HS-27A (cell line): ENCODE results near the gene PTPRCAP.
"Not testable (repeated sequence)": the region's sequence is repeated elsewhere in the genome, so short reads cannot be mapped to it uniquely, and the experiment has no call there.

Source experiments
- DNase-seq: peaks from one replicate; pipeline ENCODE4 v3.0.0-alpha.2; 2012; ENCODE audit warnings: low read depth, missing footprints

PTPRCAP gene

GRCh38 chr11:67440229-67441097 lies 3.0 kb upstream of the PTPRCAP start:
- no peak for DNase-seq

- no peak for DNase-seq
These were observed 2.1 kb upstream of the PTPRCAP start for GRCh38 chr11:67439321-67440228.

- DNase-seq, result no peak
These were observed 848 bp upstream of the PTPRCAP start for GRCh38 chr11:67438158-67438902.

DNA sequence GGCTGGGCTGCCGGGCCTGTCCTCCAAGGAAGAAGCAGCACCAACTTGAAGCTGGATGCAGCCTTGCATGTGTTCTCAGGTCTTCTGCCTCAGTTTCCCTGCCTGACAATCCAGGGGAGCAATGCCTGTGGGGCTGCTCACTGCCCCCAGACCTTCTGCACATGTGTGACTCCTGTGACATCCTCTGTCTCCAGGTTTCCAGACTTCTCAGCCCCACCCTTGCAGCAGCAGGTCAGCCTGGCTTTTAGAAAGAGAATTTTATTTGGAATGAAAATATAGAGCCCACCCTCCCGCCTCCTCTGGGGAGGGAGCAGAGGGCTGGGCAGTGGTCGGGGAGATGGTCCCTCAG lies 301 bp upstream of the PTPRCAP start:
- no peak for DNase-seq

DNA sequence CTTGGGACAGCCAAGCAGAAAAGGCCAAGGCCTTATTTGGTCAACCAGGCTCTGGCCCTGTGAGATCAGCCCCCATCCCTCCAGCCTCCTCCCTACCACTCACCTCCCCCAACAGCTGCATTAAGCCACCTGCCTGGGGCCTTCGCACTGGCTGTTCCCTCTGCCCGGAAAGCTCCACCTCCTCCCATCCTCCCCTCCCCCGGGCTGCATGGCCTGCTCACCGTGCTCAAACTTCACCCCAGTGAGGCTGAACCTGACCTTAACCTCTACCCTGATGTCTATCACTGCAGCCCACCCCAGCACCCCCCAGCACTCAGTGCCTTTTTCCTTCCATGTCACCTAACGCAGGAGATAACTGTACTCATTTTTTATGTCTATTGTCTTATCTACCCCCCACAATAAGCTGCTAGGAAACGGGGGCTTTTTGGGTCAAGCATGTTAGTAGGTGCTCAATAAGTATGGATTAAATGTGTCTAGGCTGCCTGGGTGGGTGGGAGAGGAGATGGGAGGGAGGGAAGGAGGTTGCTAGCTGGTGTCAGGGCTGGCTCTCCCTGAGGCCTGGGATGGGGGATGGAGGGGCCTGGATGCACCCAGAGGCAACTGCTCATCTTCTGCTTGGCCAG lies 912 bp downstream of the PTPRCAP start:
- DNase-seq, result no peak

- DNase-seq, result no peak
These were observed 1.6 kb downstream of the PTPRCAP start for GRCh38 chr11:67435727-67436458.

DNA sequence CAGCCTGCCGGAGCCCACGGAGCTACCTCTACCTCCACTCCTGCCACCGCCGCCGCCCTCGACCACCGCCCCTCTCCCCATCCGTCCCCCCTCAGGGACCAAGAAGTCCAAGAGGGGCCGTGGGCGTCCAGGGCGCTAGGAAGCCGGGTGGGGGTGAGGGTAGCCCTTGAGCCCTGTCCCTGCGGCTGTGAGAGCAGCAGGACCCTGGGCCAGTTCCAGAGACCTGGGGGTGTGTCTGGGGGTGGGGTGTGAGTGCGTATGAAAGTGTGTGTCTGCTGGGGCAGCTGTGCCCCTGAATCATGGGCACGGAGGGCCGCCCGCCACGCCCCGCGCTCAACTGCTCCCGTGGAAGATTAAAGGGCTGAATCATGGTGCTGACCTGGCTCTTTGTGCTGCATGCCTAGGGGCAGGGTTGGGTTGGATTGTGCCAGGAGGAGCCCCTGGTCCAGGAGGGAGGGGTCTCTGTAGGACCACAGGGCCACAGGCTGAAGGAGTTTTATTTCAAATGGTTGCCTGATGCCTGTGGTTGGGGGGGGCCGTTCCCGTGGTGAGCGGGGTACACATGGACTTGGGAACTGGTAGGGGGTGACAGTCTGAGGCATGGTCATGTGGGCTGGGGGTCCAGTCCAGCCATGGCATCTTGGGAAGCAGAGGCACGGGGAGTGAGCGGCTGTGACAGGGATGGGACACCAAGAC lies 2.3 kb downstream of the PTPRCAP start:
- DNase-seq, result no peak

- no peak for DNase-seq
These were observed 3.0 kb downstream of the PTPRCAP start for GRCh38 chr11:67434395-67434881.

DNA sequence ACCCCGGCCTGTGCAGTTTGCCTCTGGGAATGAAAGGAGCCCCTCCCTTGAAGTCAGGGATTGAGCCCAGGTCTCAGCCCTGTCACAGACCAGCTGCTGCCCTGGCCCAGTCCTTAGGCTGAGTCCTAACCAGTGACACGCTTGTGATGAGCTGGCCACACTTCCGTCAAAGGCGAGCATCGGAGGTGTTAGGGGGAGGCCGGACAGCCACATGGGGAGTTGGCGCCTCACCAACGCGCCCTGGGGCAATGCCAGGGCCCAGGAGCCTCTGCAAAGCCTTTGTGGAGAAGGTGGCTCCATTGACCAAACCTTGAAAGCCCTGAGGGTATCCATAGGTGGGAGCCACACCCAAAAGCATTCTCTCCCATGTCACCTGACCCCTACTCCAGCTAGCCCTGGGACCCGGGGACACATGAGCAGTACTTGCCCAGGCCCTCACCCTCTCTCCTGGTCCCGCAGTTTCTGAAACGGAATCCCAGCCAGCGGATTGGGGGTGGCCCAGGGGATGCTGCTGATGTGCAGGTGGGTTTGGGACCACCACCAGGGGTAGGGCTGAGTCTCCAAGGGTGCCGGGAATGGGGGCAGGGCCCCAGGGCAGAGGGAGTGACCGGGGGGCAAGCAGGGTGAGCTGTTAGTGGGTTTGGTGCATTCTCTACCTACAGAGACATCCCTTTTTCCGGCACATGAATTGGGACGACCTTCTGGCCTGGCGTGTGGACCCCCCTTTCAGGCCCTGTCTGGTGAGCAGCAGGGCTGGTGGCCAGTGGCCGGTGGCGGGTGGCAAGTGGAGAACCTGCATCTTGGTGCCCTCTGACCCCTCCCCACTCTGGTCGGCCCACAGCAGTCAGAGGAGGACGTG lies 3.7 kb downstream of the PTPRCAP start:
- DNase-seq, result no peak

DNA sequence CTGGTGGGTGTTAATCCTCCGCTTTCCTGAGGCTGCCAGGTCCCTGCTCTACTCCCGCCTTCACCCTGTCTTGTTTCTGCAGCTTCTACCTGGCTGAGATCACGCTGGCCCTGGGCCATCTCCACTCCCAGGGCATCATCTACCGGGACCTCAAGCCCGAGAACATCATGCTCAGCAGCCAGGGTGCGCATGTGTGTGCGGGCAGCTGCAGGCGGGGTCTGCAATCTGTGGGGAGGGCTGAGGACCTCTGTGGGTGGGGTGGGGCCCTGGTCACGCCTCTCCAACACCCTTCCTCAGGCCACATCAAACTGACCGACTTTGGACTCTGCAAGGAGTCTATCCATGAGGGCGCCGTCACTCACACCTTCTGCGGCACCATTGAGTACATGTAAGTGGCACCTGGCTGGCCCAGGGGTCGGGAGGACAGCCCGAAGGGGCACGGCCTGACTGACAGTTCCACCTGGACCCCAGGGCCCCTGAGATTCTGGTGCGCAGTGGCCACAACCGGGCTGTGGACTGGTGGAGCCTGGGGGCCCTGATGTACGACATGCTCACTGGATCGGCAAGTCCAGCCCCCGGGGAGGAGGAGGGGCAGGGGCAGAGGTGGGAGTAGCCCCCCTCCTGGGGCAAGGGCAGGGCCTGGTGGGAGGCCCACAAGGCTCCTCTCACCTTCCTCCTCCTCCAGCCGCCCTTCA lies 4.7 kb downstream of the PTPRCAP start:
- no peak for DNase-seq

DNA sequence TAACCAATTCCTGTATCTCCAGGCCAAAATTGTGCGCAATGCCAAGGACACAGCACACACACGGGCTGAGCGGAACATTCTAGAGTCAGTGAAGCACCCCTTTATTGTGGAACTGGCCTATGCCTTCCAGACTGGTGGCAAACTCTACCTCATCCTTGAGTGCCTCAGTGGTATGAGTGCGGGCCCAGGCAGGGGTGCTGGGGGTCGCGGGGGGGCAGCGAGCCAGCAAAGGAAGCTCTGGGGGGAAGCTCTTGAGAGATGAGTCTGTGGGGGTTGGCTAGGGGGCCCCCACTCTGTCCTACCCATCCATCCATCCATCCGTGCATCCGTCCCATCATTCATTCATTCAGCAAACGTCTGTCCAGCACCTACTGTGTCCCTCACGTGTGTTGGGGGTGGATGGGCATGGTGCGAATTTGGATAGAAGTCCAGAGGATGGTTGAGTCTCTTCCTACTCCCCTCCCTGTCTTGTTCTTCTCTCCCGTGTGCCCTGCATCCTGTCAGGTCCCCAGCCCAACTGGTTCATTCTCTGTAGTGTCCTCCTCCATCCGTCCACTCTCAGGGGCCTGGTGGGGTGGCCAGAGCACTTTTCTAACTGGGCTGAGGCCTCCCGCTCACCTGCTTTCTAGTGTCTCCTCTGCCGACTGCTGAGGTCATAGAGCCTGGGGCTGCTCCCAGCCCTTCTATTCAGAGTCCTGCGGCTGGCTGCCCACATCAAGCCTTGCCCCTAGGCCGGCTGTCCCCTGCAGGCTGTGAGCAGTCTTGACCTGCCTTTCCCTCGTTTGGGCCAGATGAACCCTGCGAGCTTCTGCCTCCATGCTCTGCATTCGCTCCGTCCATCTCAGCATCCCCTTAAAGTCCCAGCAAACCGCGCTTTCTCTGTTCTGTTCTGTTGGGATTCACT lies 5.9 kb downstream of the PTPRCAP start:
- DNase-seq, result no peak

GRCh38 chr11:67429722-67430121 lies 7.8 kb downstream of the PTPRCAP start:
- DNase-seq, result no peak

DNA sequence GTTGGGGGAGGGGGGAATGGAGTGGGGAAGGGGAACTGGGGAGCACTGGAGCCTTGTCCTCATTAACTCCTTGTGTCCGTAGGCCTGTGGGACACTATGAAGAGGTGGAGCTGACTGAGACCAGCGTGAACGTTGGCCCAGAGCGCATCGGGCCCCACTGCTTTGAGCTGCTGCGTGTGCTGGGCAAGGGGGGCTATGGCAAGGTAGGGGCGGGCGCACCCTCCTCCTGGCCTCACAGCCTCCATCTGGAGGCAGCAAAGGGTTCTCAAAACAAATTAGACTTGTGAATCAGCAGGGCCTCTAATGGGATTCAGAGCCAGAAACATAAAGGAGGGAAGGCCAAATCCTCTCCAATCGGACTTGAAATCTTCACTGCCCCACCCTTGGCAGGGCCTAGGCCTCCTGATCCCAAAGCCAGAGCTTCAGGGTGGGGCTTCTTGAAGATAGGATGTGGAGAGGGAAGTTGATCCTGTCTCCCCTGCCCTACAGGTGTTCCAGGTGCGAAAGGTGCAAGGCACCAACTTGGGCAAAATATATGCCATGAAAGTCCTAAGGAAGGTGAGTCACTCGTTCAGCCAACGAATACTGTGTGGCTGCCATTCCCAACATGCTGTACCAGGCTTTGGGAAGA lies 8.3 kb downstream of the PTPRCAP start:
- no peak for DNase-seq

DNA sequence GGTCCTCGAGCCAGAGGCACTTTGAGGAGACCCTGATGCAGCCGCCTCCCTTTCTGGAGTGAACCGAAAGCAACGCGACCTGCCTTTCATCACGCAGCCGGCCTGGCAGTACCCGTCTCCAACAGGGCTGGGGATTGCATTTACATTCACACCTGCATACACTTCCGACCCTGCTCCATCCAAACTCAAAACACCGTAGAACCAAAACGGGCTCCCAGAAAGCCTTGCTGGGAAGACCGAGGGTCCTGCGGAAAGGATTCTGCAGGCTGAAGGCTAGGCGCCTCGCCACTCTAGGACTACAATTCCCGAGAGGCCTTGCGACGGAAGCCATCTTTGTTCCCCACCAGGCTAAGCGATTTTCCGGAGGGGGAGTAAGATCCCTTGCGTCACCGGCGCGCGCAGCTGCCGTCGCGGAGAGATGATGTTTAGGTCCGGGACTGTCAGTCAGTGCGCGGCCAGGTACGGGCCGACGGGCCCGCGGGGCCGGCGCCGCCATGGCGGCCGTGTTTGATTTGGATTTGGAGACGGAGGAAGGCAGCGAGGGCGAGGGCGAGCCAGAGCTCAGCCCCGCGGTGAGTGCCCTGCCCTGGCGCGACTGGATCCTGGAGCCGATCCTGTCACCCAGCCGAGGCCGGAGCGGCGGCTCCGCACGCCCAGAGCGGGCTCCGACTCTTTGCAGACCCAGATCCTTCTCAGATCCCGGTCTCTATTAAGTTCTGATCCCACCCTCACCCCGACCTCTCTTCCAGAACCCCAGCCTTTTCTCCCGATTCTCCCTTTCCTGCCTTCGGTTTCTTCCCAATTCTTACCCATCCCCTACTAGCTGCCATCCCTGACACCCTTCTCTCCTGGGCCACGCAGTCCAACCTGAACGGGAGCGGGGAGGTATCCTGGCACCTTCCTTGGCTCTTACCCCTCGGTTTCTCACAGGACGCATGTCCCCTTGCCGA lies 9.2 kb downstream of the PTPRCAP start, which contains the start of gene RPS6KB2:
Gene RPS6KB2, plus strand, starts transcription at position 443 of the 950 bp plus-strand sequence. Its CDS starts 52 bp downstream, at position 495.
- DNase-seq, result peak; percentile 96

DNA sequence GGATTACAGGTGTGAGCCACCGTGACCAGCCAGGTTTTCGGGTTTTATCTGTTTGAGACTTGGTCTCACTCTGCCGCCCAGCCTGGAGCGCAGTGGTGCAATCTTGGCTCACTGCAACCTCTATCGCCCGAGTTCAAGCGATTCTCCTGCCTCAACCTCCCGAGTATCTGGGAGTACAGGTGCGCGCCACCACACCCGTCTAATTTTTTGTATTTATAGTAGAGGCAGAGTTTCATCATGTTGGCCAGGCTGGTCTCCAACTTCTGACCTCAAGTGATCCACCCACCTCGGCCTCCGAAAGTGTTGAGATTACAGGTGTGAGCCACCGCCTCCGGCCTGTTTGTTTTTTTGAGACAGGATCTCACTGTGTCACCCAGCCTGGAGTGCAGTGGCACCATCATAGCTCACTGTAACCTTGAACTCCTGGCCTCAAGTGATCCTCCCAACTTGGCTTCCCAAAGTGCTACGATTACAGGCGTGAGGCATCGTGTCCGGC lies 10.1 kb downstream of the PTPRCAP start:
- DNase-seq, result not testable (repeated sequence)
